Measurements from ENCODE around the gene MMADHC. TPM values are rescaled to one million over a fixed set of nuclear protein-coding genes. Genes with fewer than 3 reads are reported as not detected.

Gene MMADHC
- 121 to 126 TPM (median 124 TPM) in 3 replicates for total RNA-seq (2021)
- percentile 97 among the genes with signal in this experiment for Bru-seq, nascent RNA
- long read RNA-seq, experiment 1, transcript MMADHC-201 (8 exons, 1,436 nt), result major isoform, 270 of 308 reads
- long read RNA-seq, experiment 1, transcript MMADHC-203 (7 exons, 1,726 nt), result minor isoform, 16 of 308 reads
- long read RNA-seq, experiment 1, partial matches to known transcripts, result 15 of 308 reads
- long read RNA-seq, experiment 1, other reads (novel, unspliced or antisense), result 7 of 308 reads
- long read RNA-seq, experiment 2, transcript MMADHC-203 (7 exons, 1,726 nt), result minor isoform, 9 of 209 reads
- long read RNA-seq, experiment 2, transcript MMADHC-201 (8 exons, 1,436 nt), result major isoform, 160 of 209 reads
- long read RNA-seq, experiment 2, partial matches to known transcripts, result 21 of 209 reads
- long read RNA-seq, experiment 2, other reads (novel, unspliced or antisense), result 18 of 209 reads
- long read RNA-seq, experiment 3, transcript MMADHC-203 (7 exons, 1,726 nt), result minor isoform, 24 of 765 reads
- long read RNA-seq, experiment 3, transcript MMADHC-201 (8 exons, 1,436 nt), result major isoform, 711 of 765 reads
- long read RNA-seq, experiment 3, partial matches to known transcripts, result 6 of 765 reads
- long read RNA-seq, experiment 3, other reads (novel, unspliced or antisense), result 24 of 765 reads

GRCh38 chr2:149587220-149587949 lies at the start of gene MMADHC:
MMADHC (minus strand) TSS chr2:149587775; CDS start chr2:149587097, 678 bp downstream.
- Mint-ChIP-seq H3K27ac (peak within 1 kb of the TSS; percentile 99), H3K9me3 (no peaks in the 10 kb centered on the region), H3K4me3 (peak within 1 kb of the TSS; percentile 99), H3K27me3 (ENCODE audit: low read depth) (peaks cover 2% of the 10 kb centered on the region), H3K4me1 (peaks cover 20% of the 10 kb centered on the region), H3K36me3 (peaks cover 20% of the 10 kb centered on the region)
- ChIA-PET POLR2A (interaction anchor here (0.6 to 1.1 kb wide), 2 partner anchors 10 to 319 kb away, joined by 3 read pairs; no protein-coding TSS in a partner anchor), CTCF (interaction anchor here (0.7 to 1.3 kb wide), 3 partner anchors 549 to 1651 kb away, joined by 3 to 4 read pairs (median 3); partner anchors contain the start of gene LYPD6B)
- peak; percentile 99 for ATAC-seq
- DNase-seq (ENCODE audit: low spot score), result peak; percentile 92
- TF ChIP-seq FOXP4 (CRISPR knock-in tag; IDR thresholded peaks at IDR 0.05) (0 out of 2 replicates have a peak, but pooled peaks have one; percentile 33), FOXP1 (CRISPR knock-in tag; IDR thresholded peaks at IDR 0.05; ENCODE audit: borderline replicate concordance) (peak; percentile 57; the same call in 1 of the 2 replicates), GABPB1 (CRISPR knock-in tag; IDR thresholded peaks at IDR 0.05) (peak; percentile 61), FOXK1 (CRISPR knock-in tag; IDR thresholded peaks at IDR 0.05) (0 out of 2 replicates have a peak, but pooled peaks have one; percentile 52), ETV6 (CRISPR knock-in tag; IDR thresholded peaks at IDR 0.05) (peak; percentile 43; the same call in 1 of the 2 replicates), MLX (CRISPR knock-in tag; IDR thresholded peaks at IDR 0.05) (no peak), SP1 (CRISPR knock-in tag; conservative IDR thresholded peaks at IDR 0.05) (0 out of 2 replicates have a peak, but pooled peaks have one; percentile 30), PRDM15 (CRISPR knock-in tag; IDR thresholded peaks at IDR 0.05) (peak; percentile 56), RELA (CRISPR knock-in tag; IDR thresholded peaks at IDR 0.05; ENCODE audit: borderline replicate concordance) (no peak), NFATC4 (CRISPR knock-in tag; IDR thresholded peaks at IDR 0.05) (no peak), MAX (CRISPR knock-in tag; IDR thresholded peaks at IDR 0.05) (0 out of 2 replicates have a peak, but pooled peaks have one; percentile 8)

GRCh38 chr2:149634103-149634502 lies 46.5 kb upstream of the MMADHC start:
- H3K27ac Mint-ChIP-seq, result no peak overlapping the region
- H3K9me3 Mint-ChIP-seq, result peaks cover 4% of the 10 kb centered on the region
- H3K4me3 Mint-ChIP-seq, result no peak overlapping the region
- ChIA-PET POLR2A (no interaction called here), CTCF (no interaction called here)
- H3K4me1 Mint-ChIP-seq, result no peaks in the 10 kb centered on the region
- no peak for DNase-seq (ENCODE audit: low spot score)
- H3K27me3 Mint-ChIP-seq (ENCODE audit: low read depth), result no peaks in the 10 kb centered on the region
- H3K36me3 Mint-ChIP-seq, result no peaks in the 10 kb centered on the region
- no peak for TF ChIP-seq PREB (CRISPR knock-in tag; IDR thresholded peaks at IDR 0.05; ENCODE audit: borderline replicate concordance)
- no peak for TF ChIP-seq JAZF1 (CRISPR knock-in tag; IDR thresholded peaks at IDR 0.05)
- no peak for TF ChIP-seq SMAD3 (CRISPR knock-in tag; IDR thresholded peaks at IDR 0.05; ENCODE audit: borderline replicate concordance)
- TF ChIP-seq ESRRA (CRISPR knock-in tag; IDR thresholded peaks at IDR 0.05; ENCODE audit: borderline replicate concordance), result no peak
- no peak for ATAC-seq

Measured in WTC11 (cell line).